Measurements from ENCODE around the gene IL17RE. TPM values are rescaled to one million over a fixed set of nuclear protein-coding genes. Genes with fewer than 3 reads are reported as not detected.
"Not testable (repeated sequence)": the region's sequence is repeated elsewhere in the genome, so short reads cannot be mapped to it uniquely, and the experiment has no call there.

The IL17RE gene
- polyA plus RNA-seq, 3 donors = 0.27 TPM; not detected in 2

- peaks cover 24 to 28% of the 10 kb centered on the region in 2 donors for H3K36me3 Mint-ChIP-seq
- H3K27me3 Mint-ChIP-seq (ENCODE audit: low read depth in 3 of 3) = peaks cover 0 to 2% (median 0%) of the 10 kb centered on the region in 3 donors
- peak overlapping the region; percentile 91 to 97 for H3K4me3 Mint-ChIP-seq
- H3K27ac Mint-ChIP-seq = peak overlapping the region; percentile 94 to 98 (median 97)
- H3K4me3 ChIP-seq (replicated peaks in 1 of 3; ENCODE audit: low read depth in 2 of 3, low read length in 3 of 3) = peak overlapping the region; percentile 62 to 99 (median 98)
- H4K20me1 ChIP-seq (ENCODE audit: insufficient read depth, low read length) = peaks cover 8% of the 10 kb centered on the region
- peaks cover 12 to 16% of the 10 kb centered on the region in 2 donors for H3K4me1 ChIP-seq (ENCODE audit: control insufficient read depth in 1 of 2, insufficient read depth in 2 of 2, low read length in 2 of 2)
- DNase-seq = no peak
- H3K27ac ChIP-seq (ENCODE audit: low read depth in 1 of 2, low read length in 2 of 2) = peak overlapping the region; percentile 89 to 99
- peak overlapping the region; percentile 98 for H3K9ac ChIP-seq (ENCODE audit: insufficient read depth, low read length, poor library complexity, severe bottlenecking)
- intact Hi-C loops (cut with micrococcal nuclease) = no loop called here
- H3K4me1 Mint-ChIP-seq = peaks cover 30% of the 10 kb centered on the region
- 0% methylated on average over 1 of the region's 12 CpGs for WGBS (ENCODE audit: insufficient coverage)
- TF ChIP-seq, protein P1, sequence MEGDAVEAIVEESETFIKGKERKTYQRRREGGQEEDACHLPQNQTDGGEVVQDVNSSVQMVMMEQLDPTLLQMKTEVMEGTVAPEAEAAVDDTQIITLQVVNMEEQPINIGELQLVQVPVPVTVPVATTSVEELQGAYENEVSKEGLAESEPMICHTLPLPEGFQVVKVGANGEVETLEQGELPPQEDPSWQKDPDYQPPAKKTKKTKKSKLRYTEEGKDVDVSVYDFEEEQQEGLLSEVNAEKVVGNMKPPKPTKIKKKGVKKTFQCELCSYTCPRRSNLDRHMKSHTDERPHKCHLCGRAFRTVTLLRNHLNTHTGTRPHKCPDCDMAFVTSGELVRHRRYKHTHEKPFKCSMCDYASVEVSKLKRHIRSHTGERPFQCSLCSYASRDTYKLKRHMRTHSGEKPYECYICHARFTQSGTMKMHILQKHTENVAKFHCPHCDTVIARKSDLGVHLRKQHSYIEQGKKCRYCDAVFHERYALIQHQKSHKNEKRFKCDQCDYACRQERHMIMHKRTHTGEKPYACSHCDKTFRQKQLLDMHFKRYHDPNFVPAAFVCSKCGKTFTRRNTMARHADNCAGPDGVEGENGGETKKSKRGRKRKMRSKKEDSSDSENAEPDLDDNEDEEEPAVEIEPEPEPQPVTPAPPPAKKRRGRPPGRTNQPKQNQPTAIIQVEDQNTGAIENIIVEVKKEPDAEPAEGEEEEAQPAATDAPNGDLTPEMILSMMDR (IDR thresholded peaks at IDR 0.05) = no peak
- peaks cover 10 to 21% of the 10 kb centered on the region in 2 donors for H3K36me3 ChIP-seq (replicated peaks in 1 of 2; ENCODE audit: control insufficient read depth in 1 of 2, insufficient read depth in 2 of 2, low read length in 2 of 2)
- peaks cover 32% of the 10 kb centered on the region for H3K79me2 ChIP-seq (ENCODE audit: insufficient read depth, low read length)
- H3K27me3 ChIP-seq (ENCODE audit: control insufficient read depth in 2 of 2, insufficient read depth in 2 of 2, low read length in 2 of 2) = no peaks in the 10 kb centered on the region
- H3K9me3 ChIP-seq (replicated peaks in 1 of 2; ENCODE audit: control insufficient read depth in 1 of 2, insufficient read depth in 1 of 2, low read length in 2 of 2) = no peaks in the 10 kb centered on the region
- peak overlapping the region; percentile 87 for H3K4me2 ChIP-seq (replicated peaks; ENCODE audit: extremely low read depth, low read length, poor library complexity, severe bottlenecking)
- H3K9me3 Mint-ChIP-seq = no peaks in the 10 kb centered on the region
- peak overlapping the region; percentile 94 for H2AFZ ChIP-seq (ENCODE audit: insufficient read depth, low read depth, low read length, poor library complexity, severe bottlenecking)
These were observed 11.5 kb upstream of the IL17RE start for GRCh38 chr3:9891072-9891622.

GRCh38 chr3:9893739-9894138 is 8.9 kb upstream of the IL17RE start:
- Histone ChIP-seq H3K9me3 (replicated peaks in 1 of 2; ENCODE audit: control insufficient read depth in 1 of 2, insufficient read depth in 1 of 2, low read length in 2 of 2) (no peaks in the 10 kb centered on the region), H3K79me2 (ENCODE audit: insufficient read depth, low read length) (peaks cover 32% of the 10 kb centered on the region), H3K4me2 (replicated peaks; ENCODE audit: extremely low read depth, low read length, poor library complexity, severe bottlenecking) (no peak overlapping the region), H4K20me1 (ENCODE audit: insufficient read depth, low read length) (peaks cover 8% of the 10 kb centered on the region), H2AFZ (ENCODE audit: insufficient read depth, low read depth, low read length, poor library complexity, severe bottlenecking) (no peak overlapping the region), H3K4me3 (replicated peaks in 1 of 3; ENCODE audit: low read depth in 2 of 3, low read length in 3 of 3) (no peak overlapping the region), H3K9ac (ENCODE audit: insufficient read depth, low read length, poor library complexity, severe bottlenecking) (no peak overlapping the region), H3K4me1 (ENCODE audit: control insufficient read depth in 1 of 2, insufficient read depth in 2 of 2, low read length in 2 of 2) (peaks cover 12 to 16% of the 10 kb centered on the region in 2 donors), H3K36me3 (replicated peaks in 1 of 2; ENCODE audit: control insufficient read depth in 1 of 2, insufficient read depth in 2 of 2, low read length in 2 of 2) (peaks cover 10 to 21% of the 10 kb centered on the region in 2 donors), H3K27me3 (ENCODE audit: control insufficient read depth in 2 of 2, insufficient read depth in 2 of 2, low read length in 2 of 2) (no peaks in the 10 kb centered on the region), H3K27ac (ENCODE audit: low read depth in 1 of 2, low read length in 2 of 2) (no peak overlapping the region)
- Mint-ChIP-seq H3K9me3 (no peaks in the 10 kb centered on the region), H3K4me1 (peaks cover 43% of the 10 kb centered on the region), H3K4me3 (no peak overlapping the region), H3K27ac (peak overlapping the region in 2 of 7 donors; percentile 7 to 79), H3K36me3 (peaks cover 24 to 28% of the 10 kb centered on the region in 2 donors), H3K27me3 (ENCODE audit: low read depth in 3 of 3) (no peaks in the 10 kb centered on the region)
- TF ChIP-seq, protein P1 (IDR thresholded peaks at IDR 0.05) = no peak
- intact Hi-C loops (cut with micrococcal nuclease) = no loop called here
- no CpG with 5 or more reads among the region's 1 CpG for WGBS (ENCODE audit: insufficient coverage)
- no peak for DNase-seq

- H3K27me3 ChIP-seq (ENCODE audit: control insufficient read depth in 2 of 2, insufficient read depth in 2 of 2, low read length in 2 of 2); H3K4me3 ChIP-seq (replicated peaks in 1 of 3; ENCODE audit: low read depth in 2 of 3, low read length in 3 of 3); H3K27me3 Mint-ChIP-seq (ENCODE audit: low read depth in 3 of 3); H3K4me3 Mint-ChIP-seq; H3K4me2 ChIP-seq (replicated peaks; ENCODE audit: extremely low read depth, low read length, poor library complexity, severe bottlenecking); H3K9ac ChIP-seq (ENCODE audit: insufficient read depth, low read length, poor library complexity, severe bottlenecking); H3K27ac ChIP-seq (ENCODE audit: low read depth in 1 of 2, low read length in 2 of 2); intact Hi-C loops (cut with micrococcal nuclease); H4K20me1 ChIP-seq (ENCODE audit: insufficient read depth, low read length); H3K9me3 Mint-ChIP-seq; H2AFZ ChIP-seq (ENCODE audit: insufficient read depth, low read depth, low read length, poor library complexity, severe bottlenecking); DNase-seq; H3K9me3 ChIP-seq (replicated peaks in 1 of 2; ENCODE audit: control insufficient read depth in 1 of 2, insufficient read depth in 1 of 2, low read length in 2 of 2): not testable (repeated sequence)
- Mint-ChIP-seq H3K27ac (peak overlapping the region in 1 of 7 donors; percentile 5), H3K36me3 (peaks cover 24 to 28% of the 10 kb centered on the region in 2 donors), H3K4me1 (peaks cover 44% of the 10 kb centered on the region)
- peaks cover 10 to 21% of the 10 kb centered on the region in 2 donors for H3K36me3 ChIP-seq (replicated peaks in 1 of 2; ENCODE audit: control insufficient read depth in 1 of 2, insufficient read depth in 2 of 2, low read length in 2 of 2)
- H3K4me1 ChIP-seq (ENCODE audit: control insufficient read depth in 1 of 2, insufficient read depth in 2 of 2, low read length in 2 of 2) = peaks cover 8 to 10% of the 10 kb centered on the region in 2 donors
- peaks cover 27% of the 10 kb centered on the region for H3K79me2 ChIP-seq (ENCODE audit: insufficient read depth, low read length)
- WGBS (ENCODE audit: insufficient coverage) = 98% methylated on average over 3 of the region's 3 CpGs
These were observed 6.9 kb upstream of the IL17RE start for GRCh38 chr3:9895715-9896114.
